Fibroblast of skin of back (primary cell): Measurements from ENCODE around the gene ARAP1.

Experiments used
- DNase-seq: peaks from one replicate; pipeline ENCODE4 v3.0.0-alpha.2; 2013

ARAP1 gene

GRCh38 chr11:72779495-72780128 lies 27.4 kb upstream of the ARAP1 start:
- DNase-seq = no peak

GRCh38 chr11:72778535-72779494 lies 26.6 kb upstream of the ARAP1 start:
- DNase-seq = no peak

GRCh38 chr11:72777755-72778278 lies 25.6 kb upstream of the ARAP1 start:
- DNase-seq = no peak

- DNase-seq = no peak
These were observed 24.9 kb upstream of the ARAP1 start for GRCh38 chr11:72776844-72777754.

GRCh38 chr11:72776117-72776843 lies 24.1 kb upstream of the ARAP1 start:
- DNase-seq = no peak

- DNase-seq = no peak
These were observed 23.3 kb upstream of the ARAP1 start for GRCh38 chr11:72775288-72776110.

- no peak for DNase-seq
These were observed 22.3 kb upstream of the ARAP1 start for GRCh38 chr11:72774499-72774898.

GRCh38 chr11:72773696-72774095 lies 21.5 kb upstream of the ARAP1 start:
- DNase-seq = no peak

- DNase-seq = peak; percentile 89
These were observed 21.1 kb upstream of the ARAP1 start for GRCh38 chr11:72773291-72773690.

- no peak for DNase-seq
These were observed 19.9 kb upstream of the ARAP1 start for GRCh38 chr11:72772059-72772458.

- peak; percentile 79 for DNase-seq
These were observed 19.3 kb upstream of the ARAP1 start for GRCh38 chr11:72771507-72771906.

GRCh38 chr11:72770799-72771198 lies 18.6 kb upstream of the ARAP1 start:
- no peak for DNase-seq

GRCh38 chr11:72769680-72770079 lies 17.5 kb upstream of the ARAP1 start:
- no peak for DNase-seq

- no peak for DNase-seq
These were observed 16.4 kb upstream of the ARAP1 start for GRCh38 chr11:72768581-72768980.

GRCh38 chr11:72767203-72768062 lies 15.2 kb upstream of the ARAP1 start:
- DNase-seq = no peak

- DNase-seq = no peak
These were observed 14.1 kb upstream of the ARAP1 start for GRCh38 chr11:72766152-72766902.

GRCh38 chr11:72764503-72764902 lies 12.3 kb upstream of the ARAP1 start:
- no peak for DNase-seq

- DNase-seq = no peak
These were observed 11.6 kb upstream of the ARAP1 start for GRCh38 chr11:72763823-72764222.

GRCh38 chr11:72762641-72763304 lies 10.6 kb upstream of the ARAP1 start:
- DNase-seq = no peak
